Measurements from ENCODE around the gene ATG14. TPM values are rescaled to one million over a fixed set of nuclear protein-coding genes. Genes with fewer than 3 reads are reported as not detected.
A peak's percentile ranks its signal among the peaks of the same experiment; 100 is the strongest.

Gene ATG14
- total and polyA plus RNA-seq, 2 of the 13 experiments (the other 11 are each of a cell fraction or from before 2014, with no cell fraction given) = 7.2 to 9.1 TPM

DNA sequence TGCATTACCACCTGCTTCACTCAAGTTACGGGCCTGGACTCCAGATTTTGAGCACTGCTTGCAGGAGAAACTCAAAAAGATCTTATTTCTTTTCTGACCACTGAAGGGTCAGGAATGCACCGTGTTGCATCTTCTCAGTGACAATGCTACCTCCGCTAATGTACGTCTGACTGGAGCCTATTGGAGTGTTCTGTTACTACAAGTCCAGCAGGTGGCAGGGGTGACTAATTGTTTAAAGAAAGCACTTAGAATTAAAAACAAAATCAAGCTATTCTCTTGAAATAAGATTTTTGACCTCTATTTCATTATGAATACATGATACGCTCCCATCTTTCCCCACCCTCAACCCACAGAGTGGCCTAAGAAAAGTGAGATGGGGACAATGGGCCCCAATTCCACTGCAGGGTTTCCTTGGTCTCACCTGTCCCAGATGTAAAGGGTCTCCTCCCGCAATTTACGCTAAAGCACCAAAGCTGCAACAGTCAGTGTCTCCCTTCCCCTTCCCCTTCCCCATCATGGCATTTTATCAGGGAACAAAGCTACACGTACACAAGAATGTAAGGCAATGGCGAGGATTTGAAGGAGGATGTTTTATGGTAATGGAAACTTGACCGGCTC, 26.5 kb upstream of the ATG14 start:
- ATAC-seq (peak; percentile 82), FAIRE-seq (peak; percentile 73), DNase-seq (ENCODE audit: low spot score) (peak; percentile 55)
- Histone ChIP-seq H3K4me2 (ENCODE audit: low read depth, low read length) (no peak overlapping the region), H3K27me3 (ENCODE audit: control insufficient read depth in 1 of 2, insufficient read depth in 2 of 2, low read length in 2 of 2) (no peaks in the 10 kb centered on the region), H3K79me2 (ENCODE audit: insufficient read depth, low read length) (no peaks in the 10 kb centered on the region), H3K36me3 (replicated peaks in 1 of 2; ENCODE audit: control insufficient read depth in 1 of 2, insufficient read depth in 2 of 2, low read length in 2 of 2) (no peaks in the 10 kb centered on the region), H4K20me1 (ENCODE audit: insufficient read depth, low read length) (no peaks in the 10 kb centered on the region), H3K9me3 (ENCODE audit: low read length) (no peaks in the 10 kb centered on the region), H3K27ac (ENCODE audit: extremely low read length, insufficient read depth, low read length) (no peak overlapping the region), H3K9ac (ENCODE audit: insufficient read depth, low read depth, low read length) (no peak overlapping the region), H3K4me3 (replicated peaks in 1 of 3; ENCODE audit: insufficient read depth in 1 of 3, low read depth in 2 of 3, low read length in 3 of 3) (no peak overlapping the region), H2AFZ (ENCODE audit: low read length) (no peak overlapping the region), H3K4me1 (ENCODE audit: insufficient read depth, low read length) (peaks cover 33% of the 10 kb centered on the region)
- in situ Hi-C loops (cut with HindIII; ENCODE audit: extremely low pct_ligation_motif_present, low pct_unique_long_range_greater_than_20kb) = loop anchor here (5.0 to 25.0 kb wide), 3 partner anchors 224 to 1037 kb away; no protein-coding TSS in a partner anchor
- no TSS peak for BruUV-seq (replicated peaks)
- 23% methylated on average over 10 of the region's 10 CpGs for WGBS (ENCODE audit: low lambda C conversion rate)
- intact Hi-C loops (cut with micrococcal nuclease; ENCODE audit: unreplicated experiment) = loop anchor here (1.0 to 10.0 kb wide), 4 partner anchors 163 to 1036 kb away; partner anchors contain the start of gene FBXO34
- ChIA-PET CTCF (ENCODE audit: low intra/inter-chr PET ratio, low total read pairs) (interaction anchor here (0.5 kb wide), 1 partner anchor 132 kb away, joined by 3 read pairs; no protein-coding TSS in a partner anchor), POLR2A (no interaction called here)
- TF ChIP-seq NFKB2 (CRISPR knock-in tag; IDR thresholded peaks at IDR 0.05; ENCODE audit: borderline replicate concordance) = no peak
- TF ChIP-seq, protein P1, sequence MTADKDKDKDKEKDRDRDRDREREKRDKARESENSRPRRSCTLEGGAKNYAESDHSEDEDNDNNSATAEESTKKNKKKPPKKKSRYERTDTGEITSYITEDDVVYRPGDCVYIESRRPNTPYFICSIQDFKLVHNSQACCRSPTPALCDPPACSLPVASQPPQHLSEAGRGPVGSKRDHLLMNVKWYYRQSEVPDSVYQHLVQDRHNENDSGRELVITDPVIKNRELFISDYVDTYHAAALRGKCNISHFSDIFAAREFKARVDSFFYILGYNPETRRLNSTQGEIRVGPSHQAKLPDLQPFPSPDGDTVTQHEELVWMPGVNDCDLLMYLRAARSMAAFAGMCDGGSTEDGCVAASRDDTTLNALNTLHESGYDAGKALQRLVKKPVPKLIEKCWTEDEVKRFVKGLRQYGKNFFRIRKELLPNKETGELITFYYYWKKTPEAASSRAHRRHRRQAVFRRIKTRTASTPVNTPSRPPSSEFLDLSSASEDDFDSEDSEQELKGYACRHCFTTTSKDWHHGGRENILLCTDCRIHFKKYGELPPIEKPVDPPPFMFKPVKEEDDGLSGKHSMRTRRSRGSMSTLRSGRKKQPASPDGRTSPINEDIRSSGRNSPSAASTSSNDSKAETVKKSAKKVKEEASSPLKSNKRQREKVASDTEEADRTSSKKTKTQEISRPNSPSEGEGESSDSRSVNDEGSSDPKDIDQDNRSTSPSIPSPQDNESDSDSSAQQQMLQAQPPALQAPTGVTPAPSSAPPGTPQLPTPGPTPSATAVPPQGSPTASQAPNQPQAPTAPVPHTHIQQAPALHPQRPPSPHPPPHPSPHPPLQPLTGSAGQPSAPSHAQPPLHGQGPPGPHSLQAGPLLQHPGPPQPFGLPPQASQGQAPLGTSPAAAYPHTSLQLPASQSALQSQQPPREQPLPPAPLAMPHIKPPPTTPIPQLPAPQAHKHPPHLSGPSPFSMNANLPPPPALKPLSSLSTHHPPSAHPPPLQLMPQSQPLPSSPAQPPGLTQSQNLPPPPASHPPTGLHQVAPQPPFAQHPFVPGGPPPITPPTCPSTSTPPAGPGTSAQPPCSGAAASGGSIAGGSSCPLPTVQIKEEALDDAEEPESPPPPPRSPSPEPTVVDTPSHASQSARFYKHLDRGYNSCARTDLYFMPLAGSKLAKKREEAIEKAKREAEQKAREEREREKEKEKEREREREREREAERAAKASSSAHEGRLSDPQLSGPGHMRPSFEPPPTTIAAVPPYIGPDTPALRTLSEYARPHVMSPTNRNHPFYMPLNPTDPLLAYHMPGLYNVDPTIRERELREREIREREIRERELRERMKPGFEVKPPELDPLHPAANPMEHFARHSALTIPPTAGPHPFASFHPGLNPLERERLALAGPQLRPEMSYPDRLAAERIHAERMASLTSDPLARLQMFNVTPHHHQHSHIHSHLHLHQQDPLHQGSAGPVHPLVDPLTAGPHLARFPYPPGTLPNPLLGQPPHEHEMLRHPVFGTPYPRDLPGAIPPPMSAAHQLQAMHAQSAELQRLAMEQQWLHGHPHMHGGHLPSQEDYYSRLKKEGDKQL (CRISPR knock-in tag; IDR thresholded peaks at IDR 0.05; ENCODE audit: low read depth) = no peak
- no peak for TF ChIP-seq KLF11 (CRISPR knock-in tag; IDR thresholded peaks at IDR 0.05)
- TF ChIP-seq, protein P2, sequence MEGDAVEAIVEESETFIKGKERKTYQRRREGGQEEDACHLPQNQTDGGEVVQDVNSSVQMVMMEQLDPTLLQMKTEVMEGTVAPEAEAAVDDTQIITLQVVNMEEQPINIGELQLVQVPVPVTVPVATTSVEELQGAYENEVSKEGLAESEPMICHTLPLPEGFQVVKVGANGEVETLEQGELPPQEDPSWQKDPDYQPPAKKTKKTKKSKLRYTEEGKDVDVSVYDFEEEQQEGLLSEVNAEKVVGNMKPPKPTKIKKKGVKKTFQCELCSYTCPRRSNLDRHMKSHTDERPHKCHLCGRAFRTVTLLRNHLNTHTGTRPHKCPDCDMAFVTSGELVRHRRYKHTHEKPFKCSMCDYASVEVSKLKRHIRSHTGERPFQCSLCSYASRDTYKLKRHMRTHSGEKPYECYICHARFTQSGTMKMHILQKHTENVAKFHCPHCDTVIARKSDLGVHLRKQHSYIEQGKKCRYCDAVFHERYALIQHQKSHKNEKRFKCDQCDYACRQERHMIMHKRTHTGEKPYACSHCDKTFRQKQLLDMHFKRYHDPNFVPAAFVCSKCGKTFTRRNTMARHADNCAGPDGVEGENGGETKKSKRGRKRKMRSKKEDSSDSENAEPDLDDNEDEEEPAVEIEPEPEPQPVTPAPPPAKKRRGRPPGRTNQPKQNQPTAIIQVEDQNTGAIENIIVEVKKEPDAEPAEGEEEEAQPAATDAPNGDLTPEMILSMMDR (CRISPR knock-in tag; IDR thresholded peaks at IDR 0.05) = peak; percentile 71
- TF ChIP-seq GATAD1 (CRISPR knock-in tag; IDR thresholded peaks at IDR 0.05) = no peak
- no peak for TF ChIP-seq GRHL1 (CRISPR knock-in tag; conservative IDR thresholded peaks at IDR 0.05)
- TF ChIP-seq ZNF589 (CRISPR knock-in tag; conservative IDR thresholded peaks at IDR 0.05) = no peak
- TF ChIP-seq PHB2 (IDR thresholded peaks at IDR 0.05; ENCODE audit: partially characterized antibody) = no peak
- no peak for TF ChIP-seq ZNF383 (CRISPR knock-in tag; IDR thresholded peaks at IDR 0.05; ENCODE audit: borderline replicate concordance)
- TF ChIP-seq, protein P3, sequence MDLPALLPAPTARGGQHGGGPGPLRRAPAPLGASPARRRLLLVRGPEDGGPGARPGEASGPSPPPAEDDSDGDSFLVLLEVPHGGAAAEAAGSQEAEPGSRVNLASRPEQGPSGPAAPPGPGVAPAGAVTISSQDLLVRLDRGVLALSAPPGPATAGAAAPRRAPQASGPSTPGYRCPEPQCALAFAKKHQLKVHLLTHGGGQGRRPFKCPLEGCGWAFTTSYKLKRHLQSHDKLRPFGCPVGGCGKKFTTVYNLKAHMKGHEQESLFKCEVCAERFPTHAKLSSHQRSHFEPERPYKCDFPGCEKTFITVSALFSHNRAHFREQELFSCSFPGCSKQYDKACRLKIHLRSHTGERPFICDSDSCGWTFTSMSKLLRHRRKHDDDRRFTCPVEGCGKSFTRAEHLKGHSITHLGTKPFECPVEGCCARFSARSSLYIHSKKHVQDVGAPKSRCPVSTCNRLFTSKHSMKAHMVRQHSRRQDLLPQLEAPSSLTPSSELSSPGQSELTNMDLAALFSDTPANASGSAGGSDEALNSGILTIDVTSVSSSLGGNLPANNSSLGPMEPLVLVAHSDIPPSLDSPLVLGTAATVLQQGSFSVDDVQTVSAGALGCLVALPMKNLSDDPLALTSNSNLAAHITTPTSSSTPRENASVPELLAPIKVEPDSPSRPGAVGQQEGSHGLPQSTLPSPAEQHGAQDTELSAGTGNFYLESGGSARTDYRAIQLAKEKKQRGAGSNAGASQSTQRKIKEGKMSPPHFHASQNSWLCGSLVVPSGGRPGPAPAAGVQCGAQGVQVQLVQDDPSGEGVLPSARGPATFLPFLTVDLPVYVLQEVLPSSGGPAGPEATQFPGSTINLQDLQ (CRISPR knock-in tag; IDR thresholded peaks at IDR 0.05) = no peak
- TF ChIP-seq RAD21 (CRISPR knock-in tag; IDR thresholded peaks at IDR 0.05) = peak; percentile 53; the same call in 1 of the 2 replicates
- TF ChIP-seq CBFB (CRISPR knock-in tag; IDR thresholded peaks at IDR 0.05) = no peak
- peak; percentile 37 for TF ChIP-seq SMC3 (IDR thresholded peaks at IDR 0.05; ENCODE audit: low read length)

Data from HepG2 (cell line).